Dermis blood vessel endothelial cell (primary cell): Measurements from ENCODE around the gene NSD1. TPM values are rescaled to one million over a fixed set of nuclear protein-coding genes. Genes with fewer than 3 reads are reported as not detected.

Experiments used
- DNase-seq: peaks from one replicate; pipeline ENCODE4 v3.0.0; 2010
- total RNA-seq: library from RNA; depleted of rRNA; stranded (reverse); fragments of >200 nt; gene quantifications from 2 replicates; pipeline ENCODE4 v1.2.3, GENCODE V29; 2014

The NSD1 gene, protein sequence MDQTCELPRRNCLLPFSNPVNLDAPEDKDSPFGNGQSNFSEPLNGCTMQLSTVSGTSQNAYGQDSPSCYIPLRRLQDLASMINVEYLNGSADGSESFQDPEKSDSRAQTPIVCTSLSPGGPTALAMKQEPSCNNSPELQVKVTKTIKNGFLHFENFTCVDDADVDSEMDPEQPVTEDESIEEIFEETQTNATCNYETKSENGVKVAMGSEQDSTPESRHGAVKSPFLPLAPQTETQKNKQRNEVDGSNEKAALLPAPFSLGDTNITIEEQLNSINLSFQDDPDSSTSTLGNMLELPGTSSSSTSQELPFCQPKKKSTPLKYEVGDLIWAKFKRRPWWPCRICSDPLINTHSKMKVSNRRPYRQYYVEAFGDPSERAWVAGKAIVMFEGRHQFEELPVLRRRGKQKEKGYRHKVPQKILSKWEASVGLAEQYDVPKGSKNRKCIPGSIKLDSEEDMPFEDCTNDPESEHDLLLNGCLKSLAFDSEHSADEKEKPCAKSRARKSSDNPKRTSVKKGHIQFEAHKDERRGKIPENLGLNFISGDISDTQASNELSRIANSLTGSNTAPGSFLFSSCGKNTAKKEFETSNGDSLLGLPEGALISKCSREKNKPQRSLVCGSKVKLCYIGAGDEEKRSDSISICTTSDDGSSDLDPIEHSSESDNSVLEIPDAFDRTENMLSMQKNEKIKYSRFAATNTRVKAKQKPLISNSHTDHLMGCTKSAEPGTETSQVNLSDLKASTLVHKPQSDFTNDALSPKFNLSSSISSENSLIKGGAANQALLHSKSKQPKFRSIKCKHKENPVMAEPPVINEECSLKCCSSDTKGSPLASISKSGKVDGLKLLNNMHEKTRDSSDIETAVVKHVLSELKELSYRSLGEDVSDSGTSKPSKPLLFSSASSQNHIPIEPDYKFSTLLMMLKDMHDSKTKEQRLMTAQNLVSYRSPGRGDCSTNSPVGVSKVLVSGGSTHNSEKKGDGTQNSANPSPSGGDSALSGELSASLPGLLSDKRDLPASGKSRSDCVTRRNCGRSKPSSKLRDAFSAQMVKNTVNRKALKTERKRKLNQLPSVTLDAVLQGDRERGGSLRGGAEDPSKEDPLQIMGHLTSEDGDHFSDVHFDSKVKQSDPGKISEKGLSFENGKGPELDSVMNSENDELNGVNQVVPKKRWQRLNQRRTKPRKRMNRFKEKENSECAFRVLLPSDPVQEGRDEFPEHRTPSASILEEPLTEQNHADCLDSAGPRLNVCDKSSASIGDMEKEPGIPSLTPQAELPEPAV (N-terminal part only)
- 48.7 and 64.7 TPM in 2 replicates for total RNA-seq

- DNase-seq, result peak; percentile 88
These were observed at the start of gene NSD1 for GRCh38 chr5:177133096-177133852. Gene NSD1, plus strand, starts transcription at chr5:177133773. Its CDS starts 1,331 bp downstream, at chr5:177135104.

GRCh38 chr5:177084175-177084574 lies 49.4 kb upstream of the NSD1 start:
- DNase-seq, result no peak

- no peak for DNase-seq
These were observed 47.5 kb upstream of the NSD1 start for GRCh38 chr5:177085985-177086653.

GRCh38 chr5:177086654-177087397 lies 46.7 kb upstream of the NSD1 start, which contains the start of gene FGFR4:
Gene FGFR4, plus strand, starts transcription at chr5:177086915. Its CDS starts 2,688 bp downstream, at chr5:177089603.
- DNase-seq, result peak; percentile 68

DNA sequence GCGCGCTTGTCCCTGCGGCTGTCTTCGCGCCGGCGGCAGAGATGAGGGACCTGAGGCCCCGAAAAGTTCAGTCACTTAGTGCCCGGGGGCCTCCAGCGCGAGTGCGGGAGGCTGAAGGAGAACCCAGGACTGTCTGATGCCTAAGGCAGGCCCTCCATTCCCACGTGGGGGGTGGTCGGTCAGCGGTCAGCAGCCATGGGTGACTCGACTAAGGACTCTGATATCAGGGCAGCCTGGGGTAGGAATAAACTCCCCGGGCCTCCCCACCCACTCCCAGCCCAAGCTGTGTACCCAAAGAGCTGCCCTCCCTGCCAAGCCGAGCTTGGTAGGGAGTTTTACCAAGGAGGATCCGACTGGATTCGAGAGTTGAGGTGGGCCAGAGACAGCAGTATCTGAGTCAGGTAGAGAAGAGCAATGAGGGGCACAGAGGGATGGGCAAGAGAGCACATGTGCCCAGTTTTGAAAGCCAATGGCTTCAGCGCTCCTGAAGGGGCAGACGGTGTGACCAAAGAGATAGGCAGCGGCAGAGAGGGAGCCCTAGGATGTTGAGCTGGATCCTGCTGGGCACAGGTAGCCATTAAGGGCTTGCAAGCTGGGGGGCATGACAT lies 46.1 kb upstream of the NSD1 start:
- DNase-seq, result no peak

GRCh38 chr5:177089127-177089526 lies 44.4 kb upstream of the NSD1 start:
- no peak for DNase-seq

GRCh38 chr5:177089825-177090641 lies 43.5 kb upstream of the NSD1 start:
- DNase-seq, result no peak

- DNase-seq, result no peak
These were observed 42.8 kb upstream of the NSD1 start for GRCh38 chr5:177090813-177091212.

DNA sequence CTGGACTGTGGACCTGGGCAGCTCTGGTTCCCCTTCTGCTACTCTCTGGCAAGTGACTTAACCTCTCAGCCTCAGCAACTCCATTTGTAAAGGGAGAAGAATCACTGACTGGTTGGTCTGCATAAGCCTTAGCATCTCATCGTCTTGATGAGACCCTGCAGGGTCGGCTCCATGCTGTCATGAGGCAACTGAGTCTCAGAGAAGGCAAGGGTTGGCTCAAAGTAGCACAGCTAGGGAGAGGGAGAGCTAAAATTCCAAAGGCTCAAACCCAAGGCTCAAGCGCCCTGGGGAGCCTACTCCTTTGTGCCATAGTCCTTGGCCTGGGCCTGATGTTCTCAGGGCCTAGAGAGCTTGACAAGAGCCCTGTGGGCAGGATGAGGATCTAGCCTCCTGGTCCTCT lies 42.3 kb upstream of the NSD1 start:
- no peak for DNase-seq

GRCh38 chr5:177092178-177093081 lies 41.1 kb upstream of the NSD1 start:
- DNase-seq, result no peak

DNA sequence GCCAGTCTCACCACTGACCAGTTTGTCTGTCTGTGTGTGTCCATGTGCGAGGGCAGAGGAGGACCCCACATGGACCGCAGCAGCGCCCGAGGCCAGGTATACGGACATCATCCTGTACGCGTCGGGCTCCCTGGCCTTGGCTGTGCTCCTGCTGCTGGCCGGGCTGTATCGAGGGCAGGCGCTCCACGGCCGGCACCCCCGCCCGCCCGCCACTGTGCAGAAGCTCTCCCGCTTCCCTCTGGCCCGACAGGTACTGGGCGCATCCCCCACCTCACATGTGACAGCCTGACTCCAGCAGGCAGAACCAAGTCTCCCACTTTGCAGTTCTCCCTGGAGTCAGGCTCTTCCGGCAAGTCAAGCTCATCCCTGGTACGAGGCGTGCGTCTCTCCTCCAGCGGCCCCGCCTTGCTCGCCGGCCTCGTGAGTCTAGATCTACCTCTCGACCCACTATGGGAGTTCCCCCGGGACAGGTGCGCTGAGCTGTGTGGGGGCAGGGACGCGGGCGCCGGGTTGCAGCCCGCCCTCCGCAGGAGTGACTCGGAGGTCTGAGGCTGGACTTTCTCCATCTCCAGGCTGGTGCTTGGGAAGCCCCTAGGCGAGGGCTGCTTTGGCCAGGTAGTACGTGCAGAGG lies 40.4 kb upstream of the NSD1 start:
- DNase-seq, result no peak

DNA sequence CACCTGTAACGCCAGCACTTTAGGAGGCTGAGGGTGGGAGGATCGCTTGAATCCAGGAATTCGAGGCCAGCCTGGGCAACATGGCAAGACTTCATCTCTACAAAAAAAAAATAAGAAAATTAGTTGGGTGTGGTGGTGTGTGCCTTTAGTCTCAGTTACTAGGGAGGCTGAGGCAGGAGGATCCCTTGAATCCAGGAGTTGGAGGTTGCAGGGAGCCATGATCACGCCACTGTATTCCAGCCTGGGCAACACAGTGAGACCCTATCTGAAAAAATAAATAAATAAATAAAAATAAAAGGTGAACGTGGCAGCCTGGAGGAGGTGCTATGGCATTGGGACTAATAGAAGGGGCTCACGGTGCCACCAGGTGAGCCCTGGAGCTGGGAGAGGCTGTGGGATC lies 39.8 kb upstream of the NSD1 start:
- DNase-seq, result no peak

DNA sequence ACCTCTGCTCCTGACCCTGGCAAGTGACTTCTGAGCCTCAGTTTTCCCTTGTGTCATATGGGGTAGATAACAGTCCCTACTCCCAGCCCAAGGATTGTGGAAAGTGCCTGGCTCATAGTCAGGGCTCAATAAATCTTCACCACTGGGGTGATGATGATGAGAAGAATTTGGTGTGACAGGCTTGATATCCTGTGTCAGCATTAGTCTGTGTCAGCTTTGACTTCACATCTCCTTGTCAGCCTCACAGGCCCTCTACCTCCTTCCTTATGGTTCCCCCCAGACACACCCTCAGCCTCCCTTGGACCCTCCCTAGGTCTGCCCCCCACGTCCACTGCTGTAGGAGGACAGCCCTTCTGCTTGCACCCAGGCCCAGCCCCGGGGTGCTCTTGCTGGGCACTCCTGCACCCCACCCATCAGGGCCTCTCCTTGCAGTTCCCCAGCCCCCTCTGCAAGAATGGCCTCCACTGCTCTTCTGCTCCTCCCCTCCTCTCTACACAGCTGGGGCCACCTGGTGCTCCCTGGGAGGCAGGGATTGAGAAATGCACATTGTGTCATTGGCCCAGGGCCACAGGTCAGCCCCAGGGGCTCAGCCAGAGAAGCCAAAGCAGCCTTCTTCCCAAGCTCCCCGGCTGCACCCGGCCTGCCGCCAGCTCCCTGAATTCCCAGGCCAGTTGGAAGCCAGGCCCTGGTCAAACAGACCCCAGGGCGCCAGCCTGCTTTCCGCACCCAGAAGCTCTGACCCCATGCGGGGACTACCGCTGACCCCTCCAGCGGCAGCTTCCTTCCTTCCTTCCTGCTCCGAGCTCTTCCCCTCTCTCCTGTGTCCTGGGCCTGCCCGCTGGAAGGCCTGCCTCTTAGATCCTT lies 39.1 kb upstream of the NSD1 start:
- DNase-seq, result no peak

DNA sequence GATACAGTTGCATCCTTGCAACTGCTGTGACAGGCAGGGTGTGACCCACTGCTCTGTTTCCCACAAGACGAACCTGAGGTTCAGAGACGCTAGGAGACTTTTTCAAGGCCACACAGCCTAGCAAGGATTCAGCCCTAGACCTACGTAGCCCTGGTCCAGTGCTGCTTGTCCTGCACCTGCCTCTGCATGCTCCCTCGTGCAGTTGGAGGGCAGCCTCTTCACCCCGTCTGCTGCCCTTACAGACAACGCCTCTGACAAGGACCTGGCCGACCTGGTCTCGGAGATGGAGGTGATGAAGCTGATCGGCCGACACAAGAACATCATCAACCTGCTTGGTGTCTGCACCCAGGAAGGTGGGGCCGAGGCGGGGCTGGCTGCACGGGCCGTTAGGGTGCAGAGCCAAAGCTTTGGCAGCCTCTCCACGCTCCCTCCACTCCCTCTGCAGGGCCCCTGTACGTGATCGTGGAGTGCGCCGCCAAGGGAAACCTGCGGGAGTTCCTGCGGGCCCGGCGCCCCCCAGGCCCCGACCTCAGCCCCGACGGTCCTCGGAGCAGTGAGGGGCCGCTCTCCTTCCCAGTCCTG lies 38.4 kb upstream of the NSD1 start:
- no peak for DNase-seq

- no peak for DNase-seq
These were observed 37.2 kb upstream of the NSD1 start for GRCh38 chr5:177096162-177097015.
